Ishikawa (cell line): Measurements from ENCODE around the gene UBE3A.

Experiments used
- CEBPB ChIP-seq: IDR thresholded peaks from 2 replicates; pipeline ENCODE4 v1.6.1; 2012
- EGR1 ChIP-seq: IDR thresholded peaks from 2 replicates; pipeline ENCODE4 v1.6.1; 2012
- FOXM1 ChIP-seq: IDR thresholded peaks from 2 replicates; pipeline ENCODE4 v1.6.1; 2012; ENCODE audit warnings: low read depth, borderline replicate concordance
- MAX ChIP-seq: IDR thresholded peaks from 2 replicates; pipeline ENCODE4 v1.6.1; 2012
- RAD21 ChIP-seq: IDR thresholded peaks from 2 replicates; pipeline ENCODE4 v1.6.1; 2012; ENCODE audit warnings: low read depth
- REST ChIP-seq: IDR thresholded peaks from 2 replicates; pipeline ENCODE4 v1.6.1; 2012; ENCODE audit warnings: low read depth, mild to moderate bottlenecking
- TAF1 ChIP-seq: IDR thresholded peaks from 2 replicates; pipeline ENCODE4 v1.6.1; 2012; ENCODE audit warnings: low read depth, mild to moderate bottlenecking
- TEAD4 ChIP-seq: IDR thresholded peaks from 2 replicates; pipeline ENCODE4 v1.6.1; 2012
- YY1 ChIP-seq: IDR thresholded peaks from 2 replicates; pipeline ENCODE4 v1.6.1; 2012; ENCODE audit warnings: low read depth

- no peak for TF ChIP-seq REST
- TF ChIP-seq FOXM1 = no peak
- TF ChIP-seq TEAD4 = no peak
- TF ChIP-seq CEBPB = no peak
- no peak for TF ChIP-seq RAD21
- no peak for TF ChIP-seq EGR1
- TF ChIP-seq MAX = no peak
- TF ChIP-seq TAF1 = no peak
- TF ChIP-seq YY1 = no peak
Measured at GRCh38 chr15:25424073-25424472, 14.8 kb downstream of the UBE3A start.
